MM.1S (cell line): Measurements from ENCODE around the gene NUP98.
"Not testable (repeated sequence)": the region's sequence is repeated elsewhere in the genome, so short reads cannot be mapped to it uniquely, and the experiment has no call there.

ENCODE experiments used
- DNase-seq: peaks from one replicate; pipeline ENCODE4 v3.0.0-alpha.2; 2015
- H2AFZ ChIP-seq: fragments of 300-600 bp; sonication (generic); 2 replicates; pipeline ENCODE4 v1.6.0; 2016; ENCODE audit warnings: antibody characterized with exemption, low read length
- H3F3A ChIP-seq: fragments of 300-600 bp; sonication (generic); 2 replicates; pipeline ENCODE4 v1.6.1; 2016; ENCODE audit warnings: mild to moderate bottlenecking, antibody characterized with exemption, low read length, moderate library complexity, mixed read lengths; ENCODE audit not compliant: insufficient read depth
- H3K27ac ChIP-seq: fragments of 300-600 bp; sonication (generic); 2 replicates; pipeline ENCODE4 v1.5.1; 2016; ENCODE audit warnings: mild to moderate bottlenecking, low read length
- H3K27me3 ChIP-seq: fragments of 300-600 bp; sonication (generic); replicated peaks from 2 replicates; pipeline ENCODE4 v1.6.0; 2016; ENCODE audit warnings: low read length; ENCODE audit not compliant: insufficient read depth
- H3K36me3 ChIP-seq: fragments of 300-600 bp; sonication (generic); replicated peaks from 2 replicates; pipeline ENCODE4 v1.6.1; 2016; ENCODE audit warnings: mild to moderate bottlenecking, low read length, mixed read lengths; ENCODE audit not compliant: insufficient read depth
- H3K4me1 ChIP-seq: fragments of 300-600 bp; sonication (generic); 2 replicates; pipeline ENCODE4 v1.6.1; 2016; ENCODE audit warnings: low read length, mixed read lengths
- H3K4me2 ChIP-seq: fragments of 300-600 bp; sonication (generic); 2 replicates; pipeline ENCODE4 v1.6.0; 2016; ENCODE audit warnings: low read depth, low read length
- H3K4me3 ChIP-seq: fragments of 300-600 bp; sonication (generic); 2 replicates; pipeline ENCODE4 v1.5.1; 2016; ENCODE audit warnings: low read length, mixed read lengths
- H3K79me2 ChIP-seq: fragments of 300-600 bp; sonication (generic); 2 replicates; pipeline ENCODE4 v1.6.1; 2016; ENCODE audit warnings: mixed run types, low read length, mixed read lengths
- H3K9ac ChIP-seq: fragments of 300-600 bp; sonication (generic); 2 replicates; pipeline ENCODE4 v1.6.1; 2016; ENCODE audit warnings: low read length, mixed read lengths
- H3K9me2 ChIP-seq: fragments of 300-600 bp; sonication (generic); replicated peaks from 2 replicates; pipeline ENCODE4 v1.6.1; 2016; ENCODE audit warnings: mild to moderate bottlenecking, low read length, mixed read lengths; ENCODE audit not compliant: insufficient read depth
- H3K9me3 ChIP-seq: fragments of 300-600 bp; sonication (generic); replicated peaks from 2 replicates; pipeline ENCODE4 v1.6.1; 2016; ENCODE audit warnings: mild to moderate bottlenecking, low read length, mixed read lengths; ENCODE audit not compliant: insufficient read depth
- H4K20me1 ChIP-seq: fragments of 300-600 bp; sonication (generic); 2 replicates; pipeline ENCODE4 v1.6.1; 2016; ENCODE audit warnings: mild to moderate bottlenecking, low read length, moderate library complexity, mixed read lengths; ENCODE audit not compliant: insufficient read depth
- CTCF ChIP-seq: fragments of 300-600 bp; sonication (generic); IDR thresholded peaks from 2 replicates; pipeline ENCODE4 v1.5.1; 2016; ENCODE audit warnings: antibody characterized with exemption, low read length, mixed read lengths
- EZH2 ChIP-seq: fragments of 300-600 bp; sonication (generic); optimal IDR thresholded peaks from 2 replicates; pipeline ENCODE3; 2017; ENCODE audit warnings: low read depth, mild to moderate bottlenecking, antibody characterized with exemption, low read length, mixed read lengths
- EZH2phosphoT487 ChIP-seq: fragments of 300-600 bp; sonication (generic); IDR thresholded peaks from 2 replicates; pipeline ENCODE4 v1.6.1; 2018; ENCODE audit warnings: antibody characterized with exemption, low read length

The NUP98 gene

GRCh38 chr11:3660960-3661359 lies 136.4 kb downstream of the NUP98 start:
- no peaks in the 10 kb centered on the region for H3K27me3 ChIP-seq

GRCh38 chr11:3659595-3660515 lies 137.5 kb downstream of the NUP98 start:
- H3K9me2 ChIP-seq = no peaks in the 10 kb centered on the region
- H3K36me3 ChIP-seq = no peaks in the 10 kb centered on the region
- no peak overlapping the region for H3K27ac ChIP-seq
- no peak overlapping the region for H2AFZ ChIP-seq
- DNase-seq = no peak
- H3K4me3 ChIP-seq = no peak overlapping the region
- no peak for TF ChIP-seq CTCF
- H3K9ac ChIP-seq = no peak overlapping the region
- no peaks in the 10 kb centered on the region for H4K20me1 ChIP-seq
- H3K79me2 ChIP-seq = no peaks in the 10 kb centered on the region
- H3K9me3 ChIP-seq = no peaks in the 10 kb centered on the region
- H3F3A ChIP-seq = no peaks in the 10 kb centered on the region
- H3K4me1 ChIP-seq = no peaks in the 10 kb centered on the region
- no peak overlapping the region for H3K4me2 ChIP-seq
- no peaks in the 10 kb centered on the region for H3K27me3 ChIP-seq

More at GRCh38 chr11:3660960-3661359, 136.4 kb downstream of the NUP98 start:
- Histone ChIP-seq H3K9ac (no peak overlapping the region), H3K4me2 (no peak overlapping the region), H3F3A (no peaks in the 10 kb centered on the region), H3K9me2 (no peaks in the 10 kb centered on the region), H2AFZ (no peak overlapping the region), H3K9me3 (no peaks in the 10 kb centered on the region), H3K4me3 (no peak overlapping the region), H3K27ac (no peak overlapping the region), H4K20me1 (no peaks in the 10 kb centered on the region), H3K79me2 (no peaks in the 10 kb centered on the region), H3K36me3 (no peaks in the 10 kb centered on the region), H3K4me1 (no peaks in the 10 kb centered on the region)
- DNase-seq = no peak
- TF ChIP-seq EZH2phosphoT487 = no peak

- no peak overlapping the region for H3K9ac ChIP-seq
- no peaks in the 10 kb centered on the region for H4K20me1 ChIP-seq
- H3K4me2 ChIP-seq = no peak overlapping the region
- no peaks in the 10 kb centered on the region for H3K79me2 ChIP-seq
- no peaks in the 10 kb centered on the region for H3K4me1 ChIP-seq
- TF ChIP-seq EZH2 (no peak), CTCF (no peak), EZH2phosphoT487 (no peak)
- H3F3A ChIP-seq = no peaks in the 10 kb centered on the region
- no peak overlapping the region for H3K4me3 ChIP-seq
- no peak overlapping the region for H3K27ac ChIP-seq
- no peaks in the 10 kb centered on the region for H3K9me2 ChIP-seq
- no peaks in the 10 kb centered on the region for H3K27me3 ChIP-seq
- H2AFZ ChIP-seq = no peak overlapping the region
- DNase-seq = no peak
- no peaks in the 10 kb centered on the region for H3K36me3 ChIP-seq
- no peaks in the 10 kb centered on the region for H3K9me3 ChIP-seq
Observed at GRCh38 chr11:3658252-3658651, 139.1 kb downstream of the NUP98 start.

- H2AFZ ChIP-seq, H3K9ac ChIP-seq, DNase-seq, H3F3A ChIP-seq, H3K27me3 ChIP-seq, H3K9me3 ChIP-seq, H3K4me1 ChIP-seq, H4K20me1 ChIP-seq, H3K79me2 ChIP-seq, H3K27ac ChIP-seq, H3K9me2 ChIP-seq, H3K4me3 ChIP-seq, H3K4me2 ChIP-seq, H3K36me3 ChIP-seq: not testable (repeated sequence)
Observed at GRCh38 chr11:3657331-3657730, 140.0 kb downstream of the NUP98 start.
